Measurements from ENCODE around the gene MRPS6. TPM values are rescaled to one million over a fixed set of nuclear protein-coding genes. Genes with fewer than 3 reads are reported as not detected.

The MRPS6 gene
- total and polyA plus RNA-seq, 10 of the 15 experiments (the other 5 are each of a cell fraction or from before 2014, with no cell fraction given): 32.5 to 232 (median 90.3) TPM

DNA sequence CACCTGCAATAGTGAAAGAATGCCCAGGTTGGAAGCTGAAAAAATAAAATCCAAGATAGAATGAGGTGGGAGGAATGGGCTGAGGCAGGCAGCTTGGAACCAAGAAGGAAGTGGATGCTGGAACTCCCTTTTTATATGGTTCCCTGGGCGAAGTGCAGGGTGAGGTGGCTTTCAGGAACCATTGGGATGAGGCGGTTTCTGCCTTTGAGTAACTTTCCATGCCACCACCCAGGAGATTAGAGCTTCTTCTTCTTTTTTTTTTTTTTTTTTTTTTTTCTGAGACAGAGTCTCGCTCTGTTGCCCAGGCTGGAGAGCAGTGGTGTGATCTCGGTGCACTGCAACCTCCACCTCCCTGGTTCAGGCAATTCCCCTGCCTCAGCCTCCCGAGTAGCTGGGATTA, 17.8 kb upstream of the MRPS6 start:
- no TSS peak for BruUV-seq (replicated peaks)
- Histone ChIP-seq H3K9me3 (replicated peaks; ENCODE audit: control insufficient read depth, insufficient read depth, low read length) (no peaks in the 10 kb centered on the region), H3K9ac (ENCODE audit: control insufficient read depth, insufficient read depth, low read length) (no peak overlapping the region), H3K4me3 (no peak overlapping the region), H3K27ac (ENCODE audit: control insufficient read depth, insufficient read depth) (no peak overlapping the region), H3K4me1 (ENCODE audit: control insufficient read depth, insufficient read depth, low read length) (no peaks in the 10 kb centered on the region), H3K79me2 (ENCODE audit: control insufficient read depth, insufficient read depth, low read length) (no peaks in the 10 kb centered on the region), H4K20me1 (ENCODE audit: control insufficient read depth, insufficient read depth) (no peaks in the 10 kb centered on the region), H3K36me3 (ENCODE audit: control insufficient read depth in 2 of 2, insufficient read depth in 2 of 2, low read length in 1 of 2) (no peaks in the 10 kb centered on the region), H3K27me3 (replicated peaks in 1 of 2; ENCODE audit: control insufficient read depth in 2 of 2, insufficient read depth in 2 of 2, low read length in 1 of 2) (no peaks in the 10 kb centered on the region), H2AFZ (ENCODE audit: control insufficient read depth, low read depth, low read length) (no peak overlapping the region), H3K4me2 (ENCODE audit: control insufficient read depth, insufficient read depth) (no peak overlapping the region)
- in situ Hi-C loops (cut with MboI): no loop called here
- no peak; the same call in 2 of the 3 replicates for ATAC-seq
- no peak for DNase-seq (ENCODE audit: low read depth, low spot score)
- FAIRE-seq: no peak
- WGBS (ENCODE audit: insufficient coverage, insufficient replicate concordance, low lambda C conversion rate, missing lambda C conversion rate): 20% methylated on average over 4 of the region's 5 CpGs
- ChIA-PET SMC1A (ENCODE audit: uncharacterized antibody, unreplicated experiment) (interaction anchor here (1.1 to 2.6 kb wide), 3 partner anchors 17 to 132 kb away, joined by 3 to 8 read pairs (median 5); partner anchors contain the start of genes MRPS6 and SLC5A3), POLR2A (interaction anchor here (0.7 kb wide), 2 partner anchors 112 to 124 kb away, joined by 3 to 7 read pairs; no protein-coding TSS in a partner anchor), CTCF (interaction anchor here (0.6 to 1.5 kb wide), 5 partner anchors 16 to 610 kb away, joined by 3 to 6 read pairs (median 3); no protein-coding TSS in a partner anchor), RAD21 (ENCODE audit: unreplicated experiment) (interaction anchor here (0.7 to 1.1 kb wide), 5 partner anchors 15 to 109 kb away, joined by 3 to 5 read pairs (median 3); no protein-coding TSS in a partner anchor)
- TF ChIP-seq TBL1XR1 (IDR thresholded peaks at IDR 0.05; ENCODE audit: low read depth, low read length) (no peak), PML (IDR thresholded peaks at IDR 0.05; ENCODE audit: low read length) (no peak), ZNF24 (IDR thresholded peaks at IDR 0.05) (no peak), POU2F2 (IDR thresholded peaks at IDR 0.05; ENCODE audit: borderline replicate concordance, low read depth, low read length) (no peak), RFX5 (IDR thresholded peaks at IDR 0.05; ENCODE audit: low read depth, low read length) (no peak), IRF4 (IDR thresholded peaks at IDR 0.05; ENCODE audit: low read depth, low read length) (no peak), POLR2AphosphoS2 (IDR thresholded peaks at IDR 0.05; ENCODE audit: low read depth, low read length) (no peak), RCOR1 (conservative IDR thresholded peaks at IDR 0.05; ENCODE audit: low read depth, low read length) (no peak), RB1 (IDR thresholded peaks at IDR 0.05; ENCODE audit: borderline replicate concordance) (no peak), KDM1A (IDR thresholded peaks at IDR 0.05; ENCODE audit: borderline replicate concordance) (no peak)
- TF ChIP-seq, protein P1, sequence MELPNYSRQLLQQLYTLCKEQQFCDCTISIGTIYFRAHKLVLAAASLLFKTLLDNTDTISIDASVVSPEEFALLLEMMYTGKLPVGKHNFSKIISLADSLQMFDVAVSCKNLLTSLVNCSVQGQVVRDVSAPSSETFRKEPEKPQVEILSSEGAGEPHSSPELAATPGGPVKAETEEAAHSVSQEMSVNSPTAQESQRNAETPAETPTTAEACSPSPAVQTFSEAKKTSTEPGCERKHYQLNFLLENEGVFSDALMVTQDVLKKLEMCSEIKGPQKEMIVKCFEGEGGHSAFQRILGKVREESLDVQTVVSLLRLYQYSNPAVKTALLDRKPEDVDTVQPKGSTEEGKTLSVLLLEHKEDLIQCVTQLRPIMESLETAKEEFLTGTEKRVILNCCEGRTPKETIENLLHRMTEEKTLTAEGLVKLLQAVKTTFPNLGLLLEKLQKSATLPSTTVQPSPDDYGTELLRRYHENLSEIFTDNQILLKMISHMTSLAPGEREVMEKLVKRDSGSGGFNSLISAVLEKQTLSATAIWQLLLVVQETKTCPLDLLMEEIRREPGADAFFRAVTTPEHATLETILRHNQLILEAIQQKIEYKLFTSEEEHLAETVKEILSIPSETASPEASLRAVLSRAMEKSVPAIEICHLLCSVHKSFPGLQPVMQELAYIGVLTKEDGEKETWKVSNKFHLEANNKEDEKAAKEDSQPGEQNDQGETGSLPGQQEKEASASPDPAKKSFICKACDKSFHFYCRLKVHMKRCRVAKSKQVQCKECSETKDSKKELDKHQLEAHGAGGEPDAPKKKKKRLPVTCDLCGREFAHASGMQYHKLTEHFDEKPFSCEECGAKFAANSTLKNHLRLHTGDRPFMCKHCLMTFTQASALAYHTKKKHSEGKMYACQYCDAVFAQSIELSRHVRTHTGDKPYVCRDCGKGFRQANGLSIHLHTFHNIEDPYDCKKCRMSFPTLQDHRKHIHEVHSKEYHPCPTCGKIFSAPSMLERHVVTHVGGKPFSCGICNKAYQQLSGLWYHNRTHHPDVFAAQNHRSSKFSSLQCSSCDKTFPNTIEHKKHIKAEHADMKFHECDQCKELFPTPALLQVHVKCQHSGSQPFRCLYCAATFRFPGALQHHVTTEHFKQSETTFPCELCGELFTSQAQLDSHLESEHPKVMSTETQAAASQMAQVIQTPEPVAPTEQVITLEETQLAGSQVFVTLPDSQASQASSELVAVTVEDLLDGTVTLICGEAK (IDR thresholded peaks at IDR 0.05; ENCODE audit: borderline replicate concordance): no peak
- intact Hi-C loops (cut with micrococcal nuclease; ENCODE audit: unreplicated experiment): no loop called here

Measured in GM12878 (cell line).